SIG-M5 (cell line): Measurements from ENCODE around the gene CPNE9.

ENCODE experiments used
- DNase-seq: peaks from one replicate; lab custom pipeline; 2025; lab: John Stamatoyannopoulos, UW

The CPNE9 gene

DNA sequence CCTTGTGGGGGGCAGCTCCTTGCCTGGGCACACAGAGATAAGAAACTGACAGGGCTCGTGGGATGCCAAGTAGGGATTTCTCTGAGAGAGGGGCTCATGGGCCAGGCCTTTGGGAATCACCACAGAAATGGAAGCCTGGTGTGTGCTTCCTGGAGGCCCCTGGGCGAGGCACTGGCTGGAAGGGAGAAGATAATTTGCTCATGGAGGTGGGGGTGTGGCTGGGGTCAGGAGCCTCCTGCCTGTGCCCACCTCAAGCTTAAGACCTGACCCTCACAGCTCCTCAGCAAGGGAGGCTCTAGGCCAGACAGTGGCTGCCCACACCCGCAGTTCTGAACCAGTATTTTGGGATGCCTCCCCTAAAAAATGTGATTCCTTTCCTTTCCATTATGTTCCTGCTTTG is 16.9 kb upstream of the CPNE9 start:
- DNase-seq = no peak

DNA sequence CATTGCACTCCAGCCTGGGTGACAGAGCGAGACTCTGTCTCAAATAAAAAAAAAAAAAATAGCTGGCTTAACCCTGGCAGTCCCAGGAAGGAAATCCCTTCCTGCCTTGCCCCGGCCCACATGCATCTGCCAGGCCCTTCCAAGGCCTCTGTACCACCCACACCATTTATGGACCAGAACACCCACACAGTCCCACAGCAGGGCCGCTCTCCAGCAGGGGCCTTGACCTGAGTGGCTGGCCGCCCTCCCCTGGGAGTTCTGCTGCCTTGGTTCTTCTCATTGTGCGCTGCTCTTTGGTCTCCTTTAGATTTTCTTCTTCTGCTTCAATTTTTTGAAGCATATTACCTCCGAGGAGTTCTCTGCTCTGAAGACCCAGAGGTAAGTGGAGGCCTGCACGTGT is 16.1 kb upstream of the CPNE9 start:
- no peak for DNase-seq

DNA sequence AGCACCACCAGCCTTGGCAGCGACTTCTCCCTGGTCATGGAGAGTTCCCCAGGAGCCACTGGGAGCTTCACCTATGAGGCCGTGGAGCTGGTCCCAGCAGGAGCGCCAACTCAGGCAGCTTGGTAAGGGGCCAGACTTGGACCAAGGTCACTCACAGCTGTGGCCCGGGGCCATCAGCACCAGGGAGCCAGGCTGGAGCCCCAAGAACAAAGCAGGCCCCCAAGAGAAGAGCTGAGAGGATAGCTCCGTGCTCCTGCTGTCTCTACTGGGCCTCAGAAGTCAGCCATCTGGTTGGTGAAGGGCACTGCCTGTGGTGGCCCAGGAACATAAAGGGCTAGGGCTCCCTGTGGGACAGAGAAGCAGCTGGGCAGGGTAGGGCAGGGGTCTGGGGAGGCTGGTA is 14.7 kb upstream of the CPNE9 start:
- no peak for DNase-seq

DNA sequence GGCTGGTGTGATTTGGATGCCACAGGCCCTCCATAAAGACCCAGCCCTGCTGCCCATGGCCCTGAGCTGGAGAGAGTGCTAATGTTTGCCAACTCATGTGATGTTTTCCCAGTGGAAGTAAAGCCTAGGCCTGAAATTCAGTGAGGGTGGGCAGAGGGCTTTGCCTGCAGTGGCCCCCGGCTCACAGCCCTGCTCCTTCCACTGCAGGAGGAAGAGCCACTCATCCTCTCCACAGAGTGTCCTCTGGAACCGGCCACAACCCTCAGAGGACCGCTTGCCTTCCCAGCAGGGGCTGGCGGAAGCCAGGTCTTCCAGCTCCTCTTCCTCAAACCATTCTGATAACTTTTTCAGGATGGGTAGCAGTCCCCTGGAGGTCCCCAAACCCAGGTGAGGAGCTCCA is 13.9 kb upstream of the CPNE9 start:
- DNase-seq = no peak

DNA sequence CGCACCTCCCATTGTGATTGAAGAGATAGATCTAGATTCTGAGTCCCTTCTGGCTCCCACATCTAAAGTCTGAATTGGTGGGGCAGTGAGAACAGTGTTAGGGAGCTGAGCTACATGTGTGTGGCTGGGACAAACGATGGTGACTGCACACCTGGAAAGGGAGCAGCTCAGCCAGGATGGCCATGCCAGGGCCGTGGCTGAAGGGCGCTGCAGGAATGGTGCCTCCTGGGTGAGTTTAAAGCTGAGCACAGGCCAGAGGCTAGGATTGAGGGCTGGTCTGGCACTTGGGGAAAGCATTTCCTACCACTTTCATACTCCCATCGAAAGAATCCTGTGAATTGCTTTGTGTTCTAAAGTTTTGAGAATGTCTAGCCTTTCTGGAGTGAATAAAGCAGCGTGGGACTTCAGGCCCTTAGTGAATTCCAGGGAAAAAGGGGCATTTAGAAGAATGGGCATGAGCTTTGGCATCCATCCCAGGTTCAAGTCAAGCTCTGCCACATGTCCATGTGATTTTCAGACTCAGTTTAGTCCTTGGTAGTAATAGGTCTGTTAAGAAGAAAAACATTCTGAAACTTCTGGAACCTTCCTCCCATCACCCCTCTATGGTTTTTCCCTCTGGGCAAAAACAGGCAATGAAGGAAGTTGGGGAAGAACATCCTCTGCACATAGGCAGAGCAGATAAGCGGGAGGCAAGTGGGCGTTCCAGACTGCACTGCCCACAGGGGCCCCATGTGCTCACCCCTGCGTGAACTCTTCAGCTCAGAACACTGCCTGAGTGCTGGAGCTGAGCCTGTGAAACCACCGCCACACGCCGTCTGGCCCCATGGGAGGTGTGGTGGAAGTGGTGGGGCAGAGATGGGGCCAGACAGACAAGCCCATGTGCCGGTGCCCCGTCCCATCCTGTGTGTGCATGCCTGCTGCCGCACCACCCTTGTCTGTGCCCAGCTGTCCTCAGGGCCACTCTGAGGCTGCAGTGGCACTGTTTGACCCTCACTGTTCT is 12.9 kb upstream of the CPNE9 start:
- DNase-seq = no peak

DNA sequence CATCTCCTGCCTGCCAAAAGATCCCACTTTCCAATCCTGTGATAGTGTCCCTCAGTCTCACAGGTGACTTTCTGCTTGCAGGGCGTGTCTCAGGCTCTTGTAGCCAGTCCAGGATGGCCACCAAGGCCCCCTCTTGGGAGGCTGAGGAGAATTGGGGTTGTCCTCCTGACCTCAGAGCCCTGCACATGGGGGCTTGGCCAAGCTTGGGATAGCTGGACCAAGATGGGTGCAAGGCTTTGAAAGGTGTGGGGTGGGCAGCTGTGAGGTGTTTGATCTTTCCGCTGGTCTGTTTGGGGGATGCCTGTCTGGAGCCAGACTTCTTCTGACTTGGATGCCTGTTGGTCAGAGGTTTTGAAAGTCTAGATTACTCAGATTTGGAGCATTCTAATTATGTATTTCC is 12.0 kb upstream of the CPNE9 start:
- no peak for DNase-seq

DNA sequence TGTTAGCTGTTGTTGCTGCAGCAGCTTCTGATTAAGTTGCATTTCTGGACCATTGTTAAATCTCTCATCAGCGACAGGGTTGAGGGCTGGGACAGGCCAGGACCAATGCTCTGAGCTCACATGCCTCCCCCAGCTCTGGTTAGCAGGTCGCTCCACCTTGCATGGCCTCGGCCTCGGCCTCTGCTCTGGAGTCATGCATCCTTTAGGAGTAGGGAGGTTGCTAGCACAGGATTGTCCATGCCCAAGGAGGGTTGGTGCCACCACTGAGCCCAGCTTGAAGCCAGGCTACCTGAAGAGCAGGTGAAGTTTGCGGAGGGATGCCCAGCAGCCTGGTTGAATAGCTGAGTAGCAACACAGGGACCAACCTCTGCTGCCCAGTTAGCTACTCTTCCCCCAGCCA is 11.2 kb upstream of the CPNE9 start:
- no peak for DNase-seq

DNA sequence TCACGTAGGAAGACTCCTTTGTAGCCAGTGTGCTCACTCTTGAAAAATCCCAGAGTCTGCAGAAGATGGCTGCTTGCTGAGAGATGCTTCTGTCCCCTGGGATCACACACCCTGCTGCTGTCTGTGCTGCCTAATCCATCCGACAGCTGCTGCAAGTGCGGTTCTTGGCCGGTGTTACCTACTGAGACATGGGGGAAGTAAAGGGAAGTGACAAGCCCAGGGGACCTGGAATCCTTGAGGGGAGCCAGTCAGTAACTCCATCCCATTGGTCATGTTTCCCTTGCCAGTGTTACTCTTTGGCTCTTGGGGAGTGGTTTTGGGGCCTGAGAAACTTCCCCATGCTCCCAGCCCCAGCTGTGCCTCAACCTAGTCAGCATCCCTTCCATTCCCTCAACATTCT is 8.3 kb upstream of the CPNE9 start:
- DNase-seq = no peak

DNA sequence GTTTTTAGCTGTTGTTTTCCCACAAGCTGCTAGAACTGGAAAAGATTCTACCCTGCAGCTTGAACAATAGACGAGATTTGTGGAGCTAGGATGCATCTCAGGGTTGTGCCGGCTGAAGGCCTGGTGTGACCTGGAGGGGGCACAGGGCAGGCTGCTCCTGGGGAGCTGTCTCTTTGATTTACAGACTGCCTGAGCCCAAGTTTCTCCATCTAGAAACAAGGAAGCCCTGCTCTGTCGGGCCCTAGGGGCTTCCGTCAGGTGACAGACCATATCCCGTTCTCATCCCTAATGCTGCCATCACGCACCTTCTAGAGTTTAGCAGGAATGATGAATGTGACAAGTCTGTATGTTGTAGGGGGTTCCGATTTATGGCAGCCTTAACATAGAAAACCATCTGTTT is 7.9 kb upstream of the CPNE9 start:
- no peak for DNase-seq

DNA sequence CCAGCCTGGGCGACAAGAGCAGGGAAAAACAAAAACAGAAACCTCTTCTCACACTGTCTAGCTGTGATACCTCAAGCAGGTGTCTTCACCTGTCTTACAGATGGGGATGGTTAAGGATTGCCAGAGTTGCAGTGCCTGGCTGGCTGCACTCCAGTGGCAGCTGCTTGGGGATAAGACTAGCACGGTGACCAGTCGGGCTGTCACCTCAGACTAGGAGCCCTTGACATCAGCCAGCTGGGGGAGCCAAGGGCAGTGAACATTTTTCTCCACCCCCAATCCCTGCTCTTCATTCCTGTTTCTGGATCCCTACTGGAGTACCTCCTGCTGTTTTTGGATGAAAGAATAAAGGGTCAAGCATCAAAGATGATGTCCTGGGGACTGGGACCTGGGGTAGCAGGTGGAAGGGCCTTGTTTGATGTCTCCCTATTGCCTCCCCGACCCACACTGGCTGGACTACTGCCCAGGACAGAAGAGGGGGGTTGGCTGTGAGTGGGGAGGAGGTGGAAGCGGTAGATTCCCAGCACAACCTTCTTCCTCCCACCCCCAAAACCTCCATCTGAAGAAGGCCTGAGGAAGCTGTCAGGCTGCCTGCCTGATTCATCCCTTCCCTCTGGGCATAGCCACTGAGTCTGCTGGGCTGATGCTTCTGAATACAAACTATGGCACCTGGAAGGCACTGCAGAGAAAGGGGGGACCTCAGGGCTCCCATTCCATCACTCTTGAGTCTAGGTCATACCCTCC is 7.0 kb upstream of the CPNE9 start:
- DNase-seq = no peak

DNA sequence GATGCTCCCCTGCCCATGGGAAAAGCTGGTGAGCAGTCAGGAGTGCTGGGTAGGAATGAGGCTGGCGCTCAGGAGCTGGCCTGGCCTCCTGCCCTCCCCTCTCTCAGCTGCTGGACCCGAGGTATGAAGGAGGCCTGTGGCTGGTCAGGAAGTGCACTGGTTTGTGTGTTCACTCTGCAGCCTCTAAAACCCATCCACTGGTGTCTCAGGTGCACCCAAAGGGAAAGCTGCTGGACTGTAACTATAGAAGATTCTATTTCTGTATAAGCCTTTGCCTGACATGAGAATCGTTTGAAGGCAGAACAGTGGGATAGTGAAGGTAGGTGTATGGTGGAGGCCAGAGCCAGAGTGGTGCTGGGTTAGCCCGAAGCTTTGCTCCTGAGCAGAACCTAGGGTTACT is 5.7 kb upstream of the CPNE9 start:
- DNase-seq = no peak

DNA sequence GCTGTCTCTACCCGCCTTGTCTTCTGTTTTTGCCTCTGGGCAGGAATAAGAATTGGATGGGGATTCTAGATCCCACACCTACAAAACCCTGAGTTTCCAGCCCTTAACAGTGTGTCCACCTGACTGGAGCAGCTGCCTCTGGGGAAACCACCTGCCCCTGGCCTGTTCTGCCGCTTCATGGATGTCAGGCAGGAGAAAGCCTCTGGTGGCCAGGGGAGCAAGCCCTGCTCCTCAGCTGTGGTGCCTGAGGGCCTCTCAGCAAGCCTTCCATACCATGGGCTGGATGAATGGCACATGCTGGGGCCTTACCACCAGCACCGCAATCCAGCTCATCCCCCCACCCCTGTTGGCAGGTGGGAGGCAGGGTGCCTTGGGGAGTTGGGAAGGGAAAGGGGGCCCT is 5.3 kb upstream of the CPNE9 start:
- no peak for DNase-seq

DNA sequence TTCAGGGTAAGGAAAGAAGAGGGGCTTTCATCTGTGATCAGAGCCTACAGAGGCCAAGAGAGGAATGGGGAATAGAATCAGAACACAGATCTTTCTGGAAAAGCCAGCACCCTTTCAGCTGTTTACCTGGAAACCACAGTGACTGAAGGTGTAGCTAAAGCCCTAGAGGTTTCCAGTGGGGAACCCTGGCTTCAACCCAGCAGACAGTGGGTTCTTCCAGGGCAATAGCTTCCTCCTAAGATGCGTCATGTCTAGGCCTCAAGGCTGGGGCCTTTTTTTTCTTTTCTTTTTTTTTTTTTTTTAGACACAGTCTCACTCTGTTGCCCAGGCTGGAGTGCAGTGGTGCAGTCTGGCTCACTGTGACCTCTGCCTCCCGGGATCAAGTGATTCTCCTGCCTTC is 3.1 kb upstream of the CPNE9 start:
- DNase-seq = no peak

DNA sequence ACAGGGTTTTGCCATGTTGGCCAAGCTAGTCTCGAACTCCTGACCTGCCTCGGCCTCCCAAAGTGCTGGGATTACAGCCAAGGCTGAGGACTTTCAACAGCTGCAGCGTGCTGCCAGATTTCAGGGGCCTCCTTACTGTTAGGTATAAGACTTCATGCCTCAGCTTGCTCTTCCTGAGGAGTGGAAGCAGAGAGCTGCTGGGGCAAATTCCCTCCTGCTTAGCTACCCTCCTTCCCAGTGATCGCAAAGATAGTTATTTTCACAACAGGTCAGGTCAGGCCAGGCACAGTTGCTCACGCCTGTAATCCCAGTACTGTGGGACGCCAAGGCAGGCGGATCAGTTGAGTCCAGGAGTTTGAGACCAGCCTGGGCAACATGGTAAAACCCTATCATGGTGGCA is 2.6 kb upstream of the CPNE9 start:
- no peak for DNase-seq

DNA sequence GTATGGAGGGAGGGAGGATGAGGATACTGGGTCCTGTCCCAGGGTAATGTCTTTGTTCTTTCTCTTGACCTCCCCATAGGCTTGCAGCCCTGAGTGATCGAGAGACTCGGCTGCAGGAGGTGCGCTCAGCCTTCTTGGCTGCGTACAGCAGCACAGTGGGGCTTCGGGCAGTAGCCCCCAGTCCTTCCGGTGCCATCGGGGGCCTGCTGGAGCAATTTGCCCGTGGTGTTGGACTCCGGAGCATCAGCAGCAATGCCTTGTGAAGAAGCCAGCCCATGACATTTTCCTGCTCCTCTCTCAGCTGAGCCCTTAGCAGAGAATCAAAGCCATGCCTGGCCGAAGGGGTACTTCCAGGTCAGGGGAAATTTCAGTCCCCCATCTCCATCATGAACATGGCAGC is 1.9 kb upstream of the CPNE9 start:
- no peak for DNase-seq

DNA sequence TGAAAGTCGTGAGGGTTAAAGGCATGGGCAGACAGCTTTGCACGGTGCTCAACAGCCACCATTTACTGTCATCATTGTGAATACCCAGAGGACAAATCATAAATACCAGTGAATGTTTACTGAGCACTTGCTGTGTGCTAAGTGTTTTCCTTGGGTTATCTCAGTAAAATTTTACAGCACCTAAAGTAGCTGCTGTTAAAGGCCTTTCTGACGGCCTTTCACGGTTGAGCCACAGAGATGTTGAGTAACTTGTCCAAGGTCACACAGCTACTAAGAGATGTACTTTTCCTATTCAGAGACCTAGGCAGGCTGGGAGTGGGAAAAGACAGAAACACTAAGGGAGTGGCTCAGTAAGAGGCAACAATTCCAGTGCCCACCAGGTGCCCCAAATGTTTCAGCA is 393 bp upstream of the CPNE9 start:
- DNase-seq = no peak

DNA sequence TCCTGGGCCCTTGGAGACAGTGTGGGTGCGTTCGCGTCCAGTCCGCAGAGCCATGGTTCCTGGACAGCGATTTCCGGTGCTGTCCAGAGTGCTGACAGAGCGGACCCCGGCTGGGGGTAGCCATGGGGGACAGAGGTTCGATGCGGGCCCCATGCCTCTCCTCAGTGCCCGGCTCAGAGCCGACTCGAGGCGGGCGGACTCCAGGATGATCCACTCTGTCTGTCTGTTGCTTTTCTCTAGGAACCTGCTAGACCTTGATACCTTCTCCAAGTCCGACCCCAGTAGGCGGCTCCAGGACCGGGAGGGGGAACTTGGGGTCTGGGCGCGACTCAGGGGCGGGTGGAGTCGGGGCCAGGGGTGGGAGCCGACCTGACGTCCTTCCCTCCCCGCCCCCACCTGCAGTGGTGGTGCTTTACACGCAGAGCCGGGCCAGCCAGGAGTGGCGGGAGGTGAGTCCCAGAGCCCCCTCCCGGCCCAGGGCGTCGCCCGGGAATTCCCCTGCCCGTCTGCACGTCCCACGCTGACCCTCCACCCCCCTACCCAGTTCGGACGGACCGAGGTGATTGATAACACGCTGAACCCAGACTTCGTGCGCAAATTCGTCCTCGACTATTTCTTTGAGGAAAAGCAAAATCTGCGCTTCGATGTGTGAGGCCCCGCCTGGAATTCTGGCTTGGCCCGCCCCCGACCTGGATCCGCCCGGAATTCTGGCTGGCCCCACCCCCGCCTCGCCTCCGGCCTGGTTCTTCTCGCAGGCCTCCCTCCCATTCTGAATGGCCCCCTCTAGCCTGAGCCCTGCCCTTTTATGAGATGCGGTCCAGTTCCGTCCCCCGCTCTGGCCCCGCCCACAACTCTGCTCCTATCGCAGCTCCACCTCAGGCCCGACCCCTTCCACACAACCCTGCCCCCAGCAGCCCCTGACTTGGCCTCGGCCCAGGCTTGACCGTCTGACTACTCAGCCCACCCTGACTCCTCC is 1.0 kb downstream of the CPNE9 start:
- no peak for DNase-seq

DNA sequence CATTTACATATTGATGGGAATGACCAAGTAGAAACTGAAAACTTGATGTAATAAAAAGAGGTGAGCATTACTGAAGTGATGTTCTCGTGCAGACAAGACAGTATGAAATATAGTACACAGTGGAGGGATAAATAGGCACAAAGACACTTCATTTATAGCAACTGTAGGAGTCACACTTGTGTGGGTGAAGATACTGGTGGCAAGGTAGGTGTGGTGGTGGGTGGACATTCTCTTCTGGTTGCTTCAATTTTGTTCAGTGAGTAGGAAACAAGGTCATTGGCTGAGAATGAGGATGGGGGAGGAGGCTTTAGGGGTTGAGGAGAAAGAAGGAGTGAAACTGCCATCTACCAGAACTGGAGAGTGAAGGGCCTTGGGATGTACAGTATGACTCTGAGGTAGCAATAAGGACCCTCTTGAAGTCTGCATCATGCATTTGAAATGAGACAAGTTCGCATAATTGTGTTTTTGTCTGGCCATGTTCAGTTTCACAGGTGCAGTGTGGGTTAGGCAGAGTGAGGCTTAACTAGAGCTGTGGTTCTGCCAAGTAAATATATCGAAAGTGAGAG is 6.6 kb downstream of the CPNE9 start:
- no peak for DNase-seq

DNA sequence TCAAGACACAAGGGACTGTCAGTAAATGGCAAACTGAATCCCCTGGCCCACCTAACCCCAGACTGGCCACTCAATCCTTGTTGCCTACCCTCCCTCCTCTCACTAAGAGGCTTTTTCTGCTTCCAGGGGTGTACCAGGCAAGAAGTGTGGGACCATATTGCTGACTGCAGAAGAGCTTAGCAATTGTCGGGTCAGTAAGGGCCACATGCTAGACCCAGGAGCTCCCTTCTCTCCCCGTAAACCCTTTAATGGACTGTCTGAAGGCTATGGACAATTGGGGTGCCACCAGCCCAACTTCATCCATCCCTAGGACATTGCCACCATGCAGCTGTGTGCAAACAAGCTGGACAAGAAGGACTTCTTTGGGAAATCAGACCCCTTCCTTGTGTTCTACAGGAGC is 8.8 kb downstream of the CPNE9 start:
- DNase-seq = no peak

DNA sequence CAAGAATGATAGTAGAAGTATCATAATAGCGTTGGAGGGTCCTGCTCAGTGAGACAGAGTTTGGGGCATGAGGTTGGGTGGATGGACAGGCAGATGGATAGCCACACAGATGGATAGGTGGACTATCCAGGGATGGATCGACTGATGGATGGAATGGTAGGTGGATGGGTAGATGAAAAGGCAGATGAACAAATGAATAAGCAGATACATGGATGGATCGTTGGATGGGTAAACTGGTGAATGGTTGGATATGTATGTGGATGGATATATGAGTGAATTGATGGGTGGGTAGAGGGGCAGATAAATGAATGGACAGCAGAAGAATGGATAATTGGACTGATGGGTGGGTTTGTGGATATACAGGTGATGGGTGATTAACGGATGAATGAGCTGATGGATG is 9.5 kb downstream of the CPNE9 start:
- DNase-seq = no peak

DNA sequence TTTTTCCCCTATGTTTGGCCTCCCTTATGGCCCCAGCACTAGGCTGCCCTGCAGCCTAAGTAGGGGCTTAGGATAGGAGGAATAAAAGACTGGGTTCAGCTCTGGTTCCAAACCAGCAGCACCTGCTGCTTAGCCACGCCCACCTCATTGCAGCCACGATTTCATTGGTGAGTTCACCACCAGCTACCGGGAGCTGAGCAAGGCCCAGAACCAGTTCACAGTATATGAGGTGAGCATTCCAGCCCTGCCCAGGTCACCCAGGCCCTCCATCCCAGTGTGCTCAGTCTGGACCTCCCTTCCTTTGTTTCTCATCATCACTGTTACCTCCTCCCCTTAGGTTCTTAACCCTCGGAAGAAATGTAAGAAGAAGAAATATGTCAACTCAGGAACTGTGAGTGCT is 11.5 kb downstream of the CPNE9 start:
- no peak for DNase-seq
